Lower lobe of right lung (tissue), 2 donors: ENCODE data around the gene CYTH1. TPM values are rescaled to one million over a fixed set of nuclear protein-coding genes. Genes with fewer than 3 reads are reported as not detected.

Experiments
- ATAC-seq, 2 donors: fragments of 200-7000 bp; cut with Tn5 transposase; one replicate each; pipeline ENCODE4 v1.9.1; 2020 to 2022; ENCODE audit warnings: mild to moderate bottlenecking in 2 of 2, moderate library complexity in 2 of 2
- DNase-seq: peaks from one replicate; pipeline ENCODE4 v3.0.0-alpha.2; 2020
- H3K27ac ChIP-seq: fragments of 200-600 bp; one replicate; pipeline ENCODE4 v1.8.0; 2022
- H3K27me3 ChIP-seq: fragments of 200-600 bp; one replicate; pipeline ENCODE4 v1.8.0; 2022; ENCODE audit warnings: low read depth
- H3K36me3 ChIP-seq: fragments of 200-600 bp; one replicate; pipeline ENCODE4 v1.8.0; 2022; ENCODE audit warnings: mild to moderate bottlenecking
- H3K4me1 ChIP-seq: fragments of 200-600 bp; one replicate; pipeline ENCODE4 v1.8.0; 2022
- H3K4me3 ChIP-seq: fragments of 200-600 bp; one replicate; pipeline ENCODE4 v1.8.0; 2022; ENCODE audit warnings: mild to moderate bottlenecking
- H3K9me3 ChIP-seq: fragments of 200-600 bp; one replicate; pipeline ENCODE4 v1.8.0; 2022
- intact Hi-C: fragments of 100-400 bp; cut with DNase I; formaldehyde crosslinking; loops from one replicate; pipeline ENCODE4 v1.11.0; 2022
- total RNA-seq: library from RNA; stranded (reverse); fragmentation: NEBNext Ultra II Directional; extraction: Animal tissue kit (Norgen Biotek cat#: 25700); gene quantifications from one replicate; pipeline ENCODE4 v1.2.1, GENCODE V29; 2021
- TF ChIP-seq, protein P1 (sequence below): fragments of 200-600 bp; IDR thresholded peaks from one replicate; pipeline ENCODE4 v1.8.0; 2022; ENCODE audit warnings: antibody characterized with exemption, mild to moderate bottlenecking
- donor health status: DM: no; HTN: yes; CAD: no; lungs with severe emphysema.

CYTH1 gene
- total RNA-seq, 1 donor from 2014 or later: 110 TPM

- H3K27me3 ChIP-seq: no peaks in the 10 kb centered on the region
- ATAC-seq (peak in 1 of 2 donors; percentile 10), DNase-seq (no peak)
- no peaks in the 10 kb centered on the region for H3K9me3 ChIP-seq
- peak overlapping the region; percentile 38 for H3K27ac ChIP-seq
- intact Hi-C loops: no loop called here
- H3K4me1 ChIP-seq: peaks cover 90% of the 10 kb centered on the region
- TF ChIP-seq, protein P1, sequence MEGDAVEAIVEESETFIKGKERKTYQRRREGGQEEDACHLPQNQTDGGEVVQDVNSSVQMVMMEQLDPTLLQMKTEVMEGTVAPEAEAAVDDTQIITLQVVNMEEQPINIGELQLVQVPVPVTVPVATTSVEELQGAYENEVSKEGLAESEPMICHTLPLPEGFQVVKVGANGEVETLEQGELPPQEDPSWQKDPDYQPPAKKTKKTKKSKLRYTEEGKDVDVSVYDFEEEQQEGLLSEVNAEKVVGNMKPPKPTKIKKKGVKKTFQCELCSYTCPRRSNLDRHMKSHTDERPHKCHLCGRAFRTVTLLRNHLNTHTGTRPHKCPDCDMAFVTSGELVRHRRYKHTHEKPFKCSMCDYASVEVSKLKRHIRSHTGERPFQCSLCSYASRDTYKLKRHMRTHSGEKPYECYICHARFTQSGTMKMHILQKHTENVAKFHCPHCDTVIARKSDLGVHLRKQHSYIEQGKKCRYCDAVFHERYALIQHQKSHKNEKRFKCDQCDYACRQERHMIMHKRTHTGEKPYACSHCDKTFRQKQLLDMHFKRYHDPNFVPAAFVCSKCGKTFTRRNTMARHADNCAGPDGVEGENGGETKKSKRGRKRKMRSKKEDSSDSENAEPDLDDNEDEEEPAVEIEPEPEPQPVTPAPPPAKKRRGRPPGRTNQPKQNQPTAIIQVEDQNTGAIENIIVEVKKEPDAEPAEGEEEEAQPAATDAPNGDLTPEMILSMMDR: peak; percentile 51
- H3K4me3 ChIP-seq: no peak overlapping the region
- H3K36me3 ChIP-seq: no peaks in the 10 kb centered on the region
These were observed 36.5 kb downstream of the CYTH1 start for GRCh38 chr17:78745407-78746088.

GRCh38 chr17:78742901-78743300 lies 39.2 kb downstream of the CYTH1 start:
- ATAC-seq (no peak), DNase-seq (no peak)
- no peak overlapping the region for H3K4me3 ChIP-seq
- no peaks in the 10 kb centered on the region for H3K27me3 ChIP-seq
- peaks cover 76% of the 10 kb centered on the region for H3K4me1 ChIP-seq
- intact Hi-C loops: no loop called here
- no peaks in the 10 kb centered on the region for H3K36me3 ChIP-seq
- H3K9me3 ChIP-seq: no peaks in the 10 kb centered on the region
- TF ChIP-seq, protein P1: no peak
- no peak overlapping the region for H3K27ac ChIP-seq

- Histone ChIP-seq H3K4me1 (peaks cover 73% of the 10 kb centered on the region), H3K27me3 (no peaks in the 10 kb centered on the region), H3K4me3 (no peak overlapping the region), H3K36me3 (no peaks in the 10 kb centered on the region), H3K27ac (no peak overlapping the region), H3K9me3 (no peaks in the 10 kb centered on the region)
- DNase-seq: no peak
- intact Hi-C loops: no loop called here
- no peak for ATAC-seq
- TF ChIP-seq, protein P1: no peak
These were observed 40.3 kb downstream of the CYTH1 start for GRCh38 chr17:78741644-78742284.

- Histone ChIP-seq H3K27me3 (no peaks in the 10 kb centered on the region), H3K27ac (no peak overlapping the region), H3K4me3 (no peak overlapping the region), H3K36me3 (no peaks in the 10 kb centered on the region), H3K9me3 (no peaks in the 10 kb centered on the region), H3K4me1 (peaks cover 71% of the 10 kb centered on the region)
- DNase-seq (no peak), ATAC-seq (no peak)
- TF ChIP-seq, protein P1: no peak
- intact Hi-C loops: no loop called here
These were observed 42.6 kb downstream of the CYTH1 start for GRCh38 chr17:78739331-78739931.

DNA sequence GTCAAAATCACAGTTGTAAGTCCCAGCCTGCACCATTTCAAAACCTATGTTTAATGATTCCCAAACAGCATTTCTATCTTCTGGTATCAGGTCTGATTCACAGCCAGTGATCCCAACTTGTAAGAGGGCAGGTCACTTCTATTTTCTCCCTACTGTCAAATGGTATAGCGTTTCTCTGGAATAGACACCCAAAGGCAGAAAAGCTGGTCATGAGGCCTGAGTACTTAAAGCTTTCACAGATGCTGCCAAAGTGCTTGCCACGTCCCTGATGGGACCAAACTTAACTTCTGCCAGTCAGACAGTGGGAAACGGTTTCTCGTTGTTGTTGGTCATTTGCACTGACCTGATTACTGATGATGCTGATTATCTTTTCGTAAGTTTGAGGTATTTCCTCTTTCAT lies 43.4 kb downstream of the CYTH1 start:
- no peaks in the 10 kb centered on the region for H3K27me3 ChIP-seq
- intact Hi-C loops: no loop called here
- H3K36me3 ChIP-seq: no peaks in the 10 kb centered on the region
- H3K4me1 ChIP-seq: peaks cover 79% of the 10 kb centered on the region
- no peaks in the 10 kb centered on the region for H3K9me3 ChIP-seq
- DNase-seq (no peak), ATAC-seq (no peak)
- TF ChIP-seq, protein P1: no peak
- no peak overlapping the region for H3K27ac ChIP-seq
- H3K4me3 ChIP-seq: no peak overlapping the region
